AG10803 (cell line): Measurements from ENCODE around the gene DCAF16.

Experiments
- DNase-seq: peaks from one replicate; pipeline ENCODE4 v3.0.0; 2010; ENCODE audit warnings: low read depth
- H3K4me3 ChIP-seq: 2 replicates; pipeline ENCODE4 v1.5.1; 2011; ENCODE audit warnings: mild to moderate bottlenecking, low read length, control low read depth
- TF ChIP-seq, protein P1 (sequence below): conservative IDR thresholded peaks from 2 replicates; pipeline ENCODE4 v1.5.1; 2011; ENCODE audit warnings: mild to moderate bottlenecking, low read length, control low read depth, inconsistent platforms

DCAF16 gene

GRCh38 chr4:17785858-17786257 is 24.7 kb downstream of the DCAF16 start:
- TF ChIP-seq, protein P1, sequence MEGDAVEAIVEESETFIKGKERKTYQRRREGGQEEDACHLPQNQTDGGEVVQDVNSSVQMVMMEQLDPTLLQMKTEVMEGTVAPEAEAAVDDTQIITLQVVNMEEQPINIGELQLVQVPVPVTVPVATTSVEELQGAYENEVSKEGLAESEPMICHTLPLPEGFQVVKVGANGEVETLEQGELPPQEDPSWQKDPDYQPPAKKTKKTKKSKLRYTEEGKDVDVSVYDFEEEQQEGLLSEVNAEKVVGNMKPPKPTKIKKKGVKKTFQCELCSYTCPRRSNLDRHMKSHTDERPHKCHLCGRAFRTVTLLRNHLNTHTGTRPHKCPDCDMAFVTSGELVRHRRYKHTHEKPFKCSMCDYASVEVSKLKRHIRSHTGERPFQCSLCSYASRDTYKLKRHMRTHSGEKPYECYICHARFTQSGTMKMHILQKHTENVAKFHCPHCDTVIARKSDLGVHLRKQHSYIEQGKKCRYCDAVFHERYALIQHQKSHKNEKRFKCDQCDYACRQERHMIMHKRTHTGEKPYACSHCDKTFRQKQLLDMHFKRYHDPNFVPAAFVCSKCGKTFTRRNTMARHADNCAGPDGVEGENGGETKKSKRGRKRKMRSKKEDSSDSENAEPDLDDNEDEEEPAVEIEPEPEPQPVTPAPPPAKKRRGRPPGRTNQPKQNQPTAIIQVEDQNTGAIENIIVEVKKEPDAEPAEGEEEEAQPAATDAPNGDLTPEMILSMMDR, result peak; percentile 11; the same call in 1 of the 2 replicates
- no peak for DNase-seq
- no peak overlapping the region for H3K4me3 ChIP-seq

- peak within 1 kb of the TSS; percentile 55 for H3K4me3 ChIP-seq
- DNase-seq, result no peak
- TF ChIP-seq, protein P1, result no peak
Observed at GRCh38 chr4:17781300-17782287, 29.0 kb downstream of the DCAF16 start, which contains the start of gene FAM184B. FAM184B (minus strand) TSS chr4:17781621; CDS start chr4:17781299, 322 bp downstream.

- TF ChIP-seq, protein P1, result no peak
- H3K4me3 ChIP-seq, result peak overlapping the region; percentile 55
- peak; percentile 61 for DNase-seq
Observed at GRCh38 chr4:17780501-17781299, 29.9 kb downstream of the DCAF16 start.

DNA sequence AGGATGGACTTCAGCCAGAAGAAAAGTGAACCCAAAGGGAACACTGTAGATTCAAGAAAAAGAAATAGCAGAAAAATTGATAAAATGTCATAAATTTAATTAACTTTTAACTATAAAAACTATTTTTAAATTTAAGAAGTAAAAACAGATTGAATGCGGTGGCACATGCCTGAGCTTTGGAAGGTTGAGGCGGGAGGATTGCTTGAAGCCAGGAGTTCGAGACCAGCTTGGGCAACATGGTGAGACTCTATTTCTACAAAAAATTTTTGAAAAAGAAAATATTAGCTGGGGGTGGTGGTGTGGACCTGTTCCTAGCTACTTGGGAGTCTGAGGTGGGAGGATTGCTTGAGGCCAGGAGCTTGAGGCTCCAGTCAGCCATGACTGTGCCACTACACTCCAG is 32.1 kb downstream of the DCAF16 start:
- no peak overlapping the region for H3K4me3 ChIP-seq
- no peak for DNase-seq
- TF ChIP-seq, protein P1, result no peak

GRCh38 chr4:17773135-17773698 is 37.3 kb downstream of the DCAF16 start:
- TF ChIP-seq, protein P1, result no peak
- no peak overlapping the region for H3K4me3 ChIP-seq
- no peak for DNase-seq

DNA sequence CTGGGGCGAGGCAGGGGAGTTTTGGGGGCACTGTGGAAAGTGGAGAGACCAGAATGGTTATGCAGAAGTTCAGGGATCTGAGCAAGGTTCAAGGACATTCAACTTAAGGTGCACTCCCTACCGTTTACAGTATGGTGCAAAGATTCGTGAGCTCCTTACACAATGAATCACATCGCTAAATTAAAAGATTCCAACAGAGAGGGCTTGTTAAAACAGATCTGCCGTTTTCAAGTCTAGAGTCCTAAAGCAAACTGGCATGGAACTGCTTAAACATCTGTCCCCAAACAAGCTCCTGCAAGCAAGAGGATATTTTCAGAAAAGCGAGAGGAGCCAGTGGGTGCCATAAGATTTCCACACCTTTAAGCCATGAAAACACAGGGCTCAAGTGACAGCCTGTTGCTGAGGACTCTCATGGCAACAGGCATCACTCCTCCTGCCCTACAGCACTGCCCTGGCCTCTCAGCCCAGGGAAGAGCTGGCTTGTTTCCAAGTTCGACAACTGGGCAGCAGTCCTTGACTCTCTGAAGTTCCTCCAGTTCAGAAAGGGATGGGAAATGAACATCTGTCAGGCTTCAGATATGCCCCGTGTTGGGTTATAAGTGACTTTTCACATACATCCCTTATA is 39.2 kb downstream of the DCAF16 start:
- H3K4me3 ChIP-seq, result no peak overlapping the region
- DNase-seq, result no peak
- TF ChIP-seq, protein P1, result no peak
